HG03439 (cell line): Measurements from ENCODE around the gene SMIM10.
"Not testable (repeated sequence)": the region's sequence is repeated elsewhere in the genome, so short reads cannot be mapped to it uniquely, and the experiment has no call there.

Experiments used
- ATAC-seq: cut with Tn5 transposase; IDR thresholded peaks from one replicate; pipeline ENCODE4 v1.9.1; 2021; ENCODE audit warnings: mild to moderate bottlenecking, moderate library complexity; ENCODE audit not compliant: unreplicated experiment

SMIM10 gene

DNA sequence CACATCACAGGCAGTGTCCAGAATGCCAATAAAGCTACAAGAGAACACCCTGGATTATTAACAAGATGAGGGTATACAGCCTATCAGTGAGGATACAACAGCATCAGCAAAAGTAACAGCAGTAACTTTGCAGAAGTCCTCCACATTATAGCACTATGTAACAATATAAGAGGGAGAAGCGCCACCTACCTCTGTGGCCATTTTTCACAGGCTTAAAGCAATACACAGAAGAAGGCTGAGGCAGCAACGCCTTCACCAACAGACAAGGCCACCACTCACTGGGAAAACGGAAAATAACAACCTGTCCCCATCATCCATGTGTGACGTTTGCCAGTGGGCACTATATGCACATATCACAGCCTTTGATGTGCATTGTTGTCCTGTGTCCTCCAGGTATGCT is 19.0 kb downstream of the SMIM10 start:
- no peak for ATAC-seq

GRCh38 chrX:135010921-135011320 is 20.1 kb downstream of the SMIM10 start:
- ATAC-seq = no peak

GRCh38 chrX:135015523-135016245 is 24.9 kb downstream of the SMIM10 start:
- no peak for ATAC-seq

DNA sequence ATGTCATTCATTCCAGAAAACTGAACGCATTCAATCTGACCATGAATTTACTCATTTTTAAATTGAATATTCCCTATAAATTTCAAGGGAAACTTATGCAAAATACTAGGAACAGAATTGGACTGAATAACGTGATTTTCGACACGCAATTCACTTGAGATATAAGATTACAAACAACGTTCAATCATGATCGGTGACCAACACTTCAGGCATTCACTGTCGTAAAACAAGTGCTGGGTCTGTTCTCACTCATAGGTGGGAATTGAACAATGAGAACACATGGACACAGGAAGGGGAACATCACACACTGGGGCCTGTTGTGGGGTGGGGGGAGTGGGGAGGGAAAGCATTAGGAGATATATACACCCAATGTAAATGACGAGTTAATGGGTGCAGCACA is 29.1 kb downstream of the SMIM10 start:
- not testable (repeated sequence) for ATAC-seq

DNA sequence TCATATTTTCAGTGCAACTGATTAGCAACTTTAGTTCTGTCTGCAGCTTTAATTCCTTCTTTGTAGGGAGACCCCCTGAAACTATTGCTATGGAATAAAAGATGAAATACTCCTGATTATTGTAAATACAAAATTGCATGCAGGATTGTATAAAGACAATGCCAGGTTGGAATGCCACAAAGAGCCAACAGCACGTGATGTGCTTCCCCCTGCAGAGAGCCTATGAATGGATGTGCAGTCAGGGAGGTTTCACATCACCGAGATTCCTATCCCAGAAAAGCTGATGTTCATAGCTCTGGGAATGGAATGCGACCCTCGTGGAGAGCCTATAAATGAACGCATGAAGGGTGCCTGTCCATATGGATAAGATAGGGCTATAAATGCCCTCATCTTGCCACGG is 33.0 kb downstream of the SMIM10 start:
- ATAC-seq = not testable (repeated sequence)

DNA sequence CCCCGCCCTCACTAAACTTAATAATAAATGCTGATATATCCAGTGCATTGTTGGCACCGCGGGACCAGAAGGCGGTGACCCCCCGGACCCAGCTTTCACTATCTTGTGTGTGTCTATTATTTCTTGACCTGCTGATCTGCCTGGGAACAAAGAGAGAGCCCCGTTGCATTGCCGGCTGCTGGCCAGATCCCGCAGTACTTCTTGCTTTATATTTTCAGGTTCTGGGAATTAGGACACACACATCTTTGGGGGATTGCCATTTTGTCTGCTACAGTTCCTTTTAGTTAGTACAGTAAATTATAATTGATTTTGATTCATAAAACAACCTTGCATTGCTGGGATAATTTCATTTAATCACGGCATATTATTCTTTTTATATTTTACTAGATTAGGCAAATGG is 33.7 kb downstream of the SMIM10 start:
- no peak for ATAC-seq

DNA sequence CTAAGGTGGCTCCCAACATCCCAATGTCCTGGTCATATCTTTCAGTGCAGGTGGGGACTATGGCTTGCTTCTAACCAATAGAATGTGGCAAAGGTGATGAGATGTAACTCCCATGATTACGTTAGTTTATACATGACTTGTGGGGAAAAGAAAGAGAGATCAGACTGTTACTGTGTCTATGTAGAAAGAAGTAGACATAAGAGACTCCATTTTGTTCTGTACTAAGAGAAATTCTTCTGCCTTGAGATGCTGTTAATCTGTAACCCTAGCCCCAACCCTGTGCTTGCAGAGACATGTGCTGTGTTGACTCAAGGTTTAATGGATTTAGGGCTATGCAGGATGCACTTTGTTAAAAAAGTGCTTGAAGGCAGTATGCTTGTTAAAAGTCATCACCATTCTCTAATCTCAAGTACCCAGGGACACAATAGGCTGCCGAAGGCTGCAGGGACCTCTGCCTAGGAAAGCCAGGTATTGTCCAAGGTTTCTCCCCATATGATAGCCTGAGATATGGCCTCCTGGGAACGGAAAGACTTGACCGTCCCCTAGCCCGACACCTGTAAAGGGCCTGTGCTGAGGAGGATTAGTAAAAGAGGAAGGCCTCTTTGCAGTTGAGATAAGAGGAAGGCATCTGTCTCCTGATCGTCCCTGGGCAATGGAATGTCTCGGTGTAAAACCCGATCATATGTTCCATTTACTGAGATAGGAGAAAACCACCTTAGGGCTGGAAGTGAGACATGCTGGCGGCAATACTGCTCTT is 39.6 kb downstream of the SMIM10 start:
- not testable (repeated sequence) for ATAC-seq

- ATAC-seq = not testable (repeated sequence)
These were observed 50.6 kb downstream of the SMIM10 start for GRCh38 chrX:135041149-135042123.
